Astrocyte (in vitro differentiated cells and primary cell): ENCODE data around the gene EPB41L3.

Experiments
- CTCF ChIP-seq: IDR thresholded peaks from 2 replicates; pipeline ENCODE4 v1.5.1; 2011; ENCODE audit warnings: low read depth, mild to moderate bottlenecking, inconsistent platforms, low read length, moderate library complexity; ENCODE audit not compliant: insufficient read depth
- EZH2 ChIP-seq: IDR thresholded peaks from 2 replicates; pipeline ENCODE4 v1.6.1; 2012; ENCODE audit warnings: mild to moderate bottlenecking, low read length, inconsistent platforms; ENCODE audit not compliant: insufficient read depth

DNA sequence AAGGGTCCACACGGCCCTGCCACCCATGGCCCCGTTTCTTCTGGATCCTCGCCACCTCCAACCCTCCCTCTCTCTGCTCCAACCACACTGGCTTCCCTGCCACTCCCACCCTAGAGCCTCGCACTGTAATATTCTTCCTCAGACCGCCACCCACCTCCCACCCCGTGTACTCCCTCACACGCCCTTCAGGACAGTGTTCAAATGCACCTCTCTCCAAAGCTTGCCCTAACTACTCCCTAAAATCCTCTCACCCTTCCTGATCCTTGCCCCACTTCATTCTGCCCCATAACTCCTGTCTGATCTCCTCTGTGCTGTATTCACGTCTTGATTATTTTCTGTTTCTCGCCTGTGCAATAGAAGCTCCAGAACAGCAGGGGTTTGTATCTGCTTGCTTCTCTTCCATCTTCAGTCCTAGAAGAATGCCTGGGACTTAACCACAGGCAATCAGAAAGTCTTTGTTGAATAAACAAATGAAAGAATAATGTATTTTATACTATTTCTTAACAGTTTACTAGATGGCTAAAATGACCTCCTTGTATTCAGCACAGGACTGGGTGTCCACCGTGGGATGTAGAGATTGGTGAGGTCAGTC lies 25.5 kb downstream of the EPB41L3 start:
- no peak for TF ChIP-seq CTCF
- no peak for TF ChIP-seq EZH2
